ENCODE measurements around the gene EZH1. TPM values are rescaled to one million over a fixed set of nuclear protein-coding genes. Genes with fewer than 3 reads are reported as not detected.

Gene EZH1
- total RNA-seq, 2 donors from 2014 or later, result 30.5 to 32.5 TPM

GRCh38 chr17:42700586-42701289, 44.1 kb downstream of the EZH1 start:
- peaks cover 75% of the 10 kb centered on the region for H3K36me3 ChIP-seq
- no peaks in the 10 kb centered on the region for H3K9me3 ChIP-seq
- no peak overlapping the region for H3K4me3 ChIP-seq
- DNase-seq (ENCODE audit: low spot score), result no peak
- peaks cover 0 to 14% of the 10 kb centered on the region in 2 donors for H3K4me1 ChIP-seq
- H3K27me3 ChIP-seq, result no peaks in the 10 kb centered on the region
- no peak overlapping the region for H3K27ac ChIP-seq
- no peak for TF ChIP-seq CTCF (IDR thresholded peaks at IDR 0.05)

GRCh38 chr17:42699415-42699740, 45.5 kb downstream of the EZH1 start:
- TF ChIP-seq CTCF (IDR thresholded peaks at IDR 0.05), result no peak
- Histone ChIP-seq H3K36me3 (peaks cover 66% of the 10 kb centered on the region), H3K27me3 (no peaks in the 10 kb centered on the region), H3K9me3 (no peaks in the 10 kb centered on the region), H3K4me1 (peaks cover 0 to 14% of the 10 kb centered on the region in 2 donors), H3K4me3 (no peak overlapping the region), H3K27ac (no peak overlapping the region)
- no peak for DNase-seq (ENCODE audit: low spot score)

GRCh38 chr17:42698736-42699414, 46.0 kb downstream of the EZH1 start:
- no peaks in the 10 kb centered on the region for H3K27me3 ChIP-seq
- no peaks in the 10 kb centered on the region for H3K9me3 ChIP-seq
- no peak overlapping the region for H3K4me3 ChIP-seq
- H3K36me3 ChIP-seq, result peaks cover 61% of the 10 kb centered on the region
- no peak for TF ChIP-seq CTCF (IDR thresholded peaks at IDR 0.05)
- DNase-seq (ENCODE audit: low spot score), result peak; percentile 78
- H3K27ac ChIP-seq, result peak overlapping the region in 1 of 2 donors; percentile 35
- H3K4me1 ChIP-seq, result peaks cover 0 to 14% of the 10 kb centered on the region in 2 donors

- Histone ChIP-seq H3K4me3 (no peak overlapping the region), H3K4me1 (peaks cover 0 to 14% of the 10 kb centered on the region in 2 donors), H3K27ac (no peak overlapping the region), H3K27me3 (no peaks in the 10 kb centered on the region), H3K36me3 (peaks cover 44% of the 10 kb centered on the region), H3K9me3 (no peaks in the 10 kb centered on the region)
- no peak for DNase-seq (ENCODE audit: low spot score)
- TF ChIP-seq CTCF (IDR thresholded peaks at IDR 0.05), result no peak
Measured at GRCh38 chr17:42697108-42697811, 47.6 kb downstream of the EZH1 start.

- peaks cover 28% of the 10 kb centered on the region for H3K36me3 ChIP-seq
- no peak overlapping the region for H3K27ac ChIP-seq
- H3K4me3 ChIP-seq, result no peak overlapping the region
- DNase-seq (ENCODE audit: low spot score), result no peak
- H3K4me1 ChIP-seq, result peaks cover 0 to 14% of the 10 kb centered on the region in 2 donors
- no peaks in the 10 kb centered on the region for H3K27me3 ChIP-seq
- H3K9me3 ChIP-seq, result no peaks in the 10 kb centered on the region
- no peak for TF ChIP-seq CTCF (IDR thresholded peaks at IDR 0.05)
Measured at GRCh38 chr17:42695500-42695899, 49.3 kb downstream of the EZH1 start.

Measured in right atrium auricular region (tissue), 2 donors.